Inflammatory macrophage treated with lipopolysaccharide for 4 hours (primary cell): ENCODE results near the gene ELAVL1.
A peak's percentile ranks its signal among the peaks of the same experiment; 100 is the strongest.
"Not testable (repeated sequence)": the region's sequence is repeated elsewhere in the genome, so short reads cannot be mapped to it uniquely, and the experiment has no call there.

ENCODE experiments used
- DNase-seq: peaks from one replicate; pipeline ENCODE4 v3.0.0-alpha.2; 2020

Gene ELAVL1

GRCh38 chr19:7968008-7968795 lies 37.2 kb downstream of the ELAVL1 start:
- no peak for DNase-seq

- no peak for DNase-seq
These were observed 39.3 kb downstream of the ELAVL1 start for GRCh38 chr19:7965921-7966665.

GRCh38 chr19:7965259-7965841 lies 40.1 kb downstream of the ELAVL1 start:
- no peak for DNase-seq

GRCh38 chr19:7963566-7963965 lies 41.9 kb downstream of the ELAVL1 start:
- DNase-seq, result no peak

GRCh38 chr19:7962644-7963268 lies 42.7 kb downstream of the ELAVL1 start:
- no peak for DNase-seq

GRCh38 chr19:7961920-7962626 lies 43.4 kb downstream of the ELAVL1 start:
- no peak for DNase-seq

GRCh38 chr19:7961082-7961481 lies 44.4 kb downstream of the ELAVL1 start:
- not testable (repeated sequence) for DNase-seq

- DNase-seq, result no peak
These were observed 46.2 kb downstream of the ELAVL1 start for GRCh38 chr19:7959211-7959610.

GRCh38 chr19:7955696-7956095 lies 49.7 kb downstream of the ELAVL1 start:
- no peak for DNase-seq

GRCh38 chr19:7953576-7953975 lies 51.9 kb downstream of the ELAVL1 start:
- DNase-seq, result no peak

GRCh38 chr19:7953060-7953459 lies 52.4 kb downstream of the ELAVL1 start:
- DNase-seq, result no peak

GRCh38 chr19:7947939-7948338 lies 57.5 kb downstream of the ELAVL1 start:
- no peak for DNase-seq

- DNase-seq, result peak; percentile 89
These were observed 61.2 kb downstream of the ELAVL1 start for GRCh38 chr19:7944177-7944761.

- peak; percentile 100 for DNase-seq
These were observed 61.8 kb downstream of the ELAVL1 start, which contains the start of gene TIMM44 for GRCh38 chr19:7943444-7944176. Gene TIMM44 (minus strand): TSS chr19:7943666. CDS start chr19:7943651, 15 bp downstream.

GRCh38 chr19:7942981-7943443 lies 62.4 kb downstream of the ELAVL1 start:
- no peak for DNase-seq

GRCh38 chr19:7941895-7942596 lies 63.4 kb downstream of the ELAVL1 start:
- DNase-seq, result no peak

- DNase-seq, result no peak
These were observed 64.6 kb downstream of the ELAVL1 start for GRCh38 chr19:7940841-7941240.

GRCh38 chr19:7934766-7935165 lies 70.7 kb downstream of the ELAVL1 start:
- DNase-seq, result no peak

GRCh38 chr19:7933828-7934725 lies 71.4 kb downstream of the ELAVL1 start:
- no peak for DNase-seq

- no peak for DNase-seq
These were observed 72.0 kb downstream of the ELAVL1 start for GRCh38 chr19:7933411-7933810.
